Ovary (tissue), 3 donors: ENCODE data around the gene TST.

Experiments
- EP300 ChIP-seq: sonication (generic); formaldehyde crosslinking; IDR thresholded peaks from one replicate; pipeline ENCODE4 v1.6.1; 2017; ENCODE audit warnings: antibody characterized with exemption
- TF ChIP-seq, protein P1 (sequence below), 3 donors: fragments of 450-650 bp in 2 of 3; fragments of 200-600 bp in 1 of 3; IDR thresholded peaks; one replicate each; pipeline versions ENCODE4 v1.5.1 to v1.8.0; 2016 to 2022; ENCODE audit warnings: antibody characterized with exemption in 3 of 3, mild to moderate bottlenecking in 1 of 3
- donor health status: DM: no; HTN: no; CAD: no.

DNA sequence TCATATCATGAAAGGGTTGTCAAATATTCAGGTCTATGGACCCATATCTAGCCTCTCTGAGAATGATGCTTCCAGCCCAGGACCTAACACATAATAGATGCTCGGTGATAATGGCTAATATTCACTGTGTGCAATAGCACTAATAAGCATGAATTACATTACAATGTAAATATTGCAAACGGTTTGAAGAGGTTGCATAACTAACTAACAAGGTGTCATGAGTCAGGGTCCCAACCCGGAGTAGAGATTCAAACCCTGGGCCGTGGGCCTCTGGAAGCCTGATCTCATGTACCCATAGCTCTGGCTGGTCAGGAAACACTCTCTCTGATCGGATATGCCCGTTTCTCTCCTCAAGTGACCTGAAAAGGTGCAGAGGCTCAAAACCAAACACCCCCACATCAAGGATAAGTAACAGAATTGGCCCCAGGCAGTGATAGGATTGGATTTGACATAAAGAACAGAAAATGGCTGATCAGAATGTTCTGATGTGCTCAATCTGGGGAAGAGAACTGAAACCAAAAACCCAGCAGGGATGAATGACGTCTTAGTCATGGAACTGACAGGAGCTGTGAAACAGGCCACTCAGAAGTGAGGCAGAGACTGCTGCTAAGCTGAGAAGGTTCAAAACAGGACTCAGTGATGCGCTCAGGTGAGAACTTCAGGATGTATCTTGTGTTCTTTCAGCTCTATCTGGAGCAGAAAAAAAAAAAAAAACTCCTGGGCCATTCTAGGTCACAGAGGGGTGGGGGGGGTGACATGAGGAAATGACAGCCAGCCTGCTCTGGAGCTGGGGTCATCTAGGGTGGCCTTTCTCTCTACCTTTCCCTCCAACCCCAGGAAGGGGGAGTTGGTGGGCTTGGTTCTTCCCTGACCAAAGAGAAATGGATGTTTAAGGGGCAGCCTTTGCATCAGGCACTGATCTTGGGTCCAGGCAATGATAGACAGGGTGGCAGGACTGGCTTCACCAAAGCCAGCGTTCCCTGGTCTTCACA lies 25.7 kb upstream of the TST start:
- TF ChIP-seq EP300, result no peak
- TF ChIP-seq, protein P1, sequence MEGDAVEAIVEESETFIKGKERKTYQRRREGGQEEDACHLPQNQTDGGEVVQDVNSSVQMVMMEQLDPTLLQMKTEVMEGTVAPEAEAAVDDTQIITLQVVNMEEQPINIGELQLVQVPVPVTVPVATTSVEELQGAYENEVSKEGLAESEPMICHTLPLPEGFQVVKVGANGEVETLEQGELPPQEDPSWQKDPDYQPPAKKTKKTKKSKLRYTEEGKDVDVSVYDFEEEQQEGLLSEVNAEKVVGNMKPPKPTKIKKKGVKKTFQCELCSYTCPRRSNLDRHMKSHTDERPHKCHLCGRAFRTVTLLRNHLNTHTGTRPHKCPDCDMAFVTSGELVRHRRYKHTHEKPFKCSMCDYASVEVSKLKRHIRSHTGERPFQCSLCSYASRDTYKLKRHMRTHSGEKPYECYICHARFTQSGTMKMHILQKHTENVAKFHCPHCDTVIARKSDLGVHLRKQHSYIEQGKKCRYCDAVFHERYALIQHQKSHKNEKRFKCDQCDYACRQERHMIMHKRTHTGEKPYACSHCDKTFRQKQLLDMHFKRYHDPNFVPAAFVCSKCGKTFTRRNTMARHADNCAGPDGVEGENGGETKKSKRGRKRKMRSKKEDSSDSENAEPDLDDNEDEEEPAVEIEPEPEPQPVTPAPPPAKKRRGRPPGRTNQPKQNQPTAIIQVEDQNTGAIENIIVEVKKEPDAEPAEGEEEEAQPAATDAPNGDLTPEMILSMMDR (IDR thresholded peaks at IDR 0.05), result no peak
